ENCODE measurements around the gene S100A7. TPM values are rescaled to one million over a fixed set of nuclear protein-coding genes. Genes with fewer than 3 reads are reported as not detected.

The S100A7 gene
- total and polyA plus RNA-seq, 2 of the 4 experiments (the other 2 are of a cell fraction) = not detected

- TF ChIP-seq FOS (IDR thresholded peaks at IDR 0.05; ENCODE audit: low read depth, low read length) = no peak
These were observed 30.9 kb downstream of the S100A7 start (continued) for GRCh38 chr1:153429266-153430165.

- Histone ChIP-seq H4K91ac (ENCODE audit: insufficient read depth, low read depth, low read length) (no peak overlapping the region), H3K9ac (ENCODE audit: low read depth, low read length) (no peak overlapping the region), H3K4me3 (ENCODE audit: insufficient read depth, low read depth, low read length) (no peak overlapping the region), H2AFZ (replicated peaks; ENCODE audit: low read length, poor library complexity) (no peak overlapping the region), H4K20me1 (ENCODE audit: insufficient read depth, low read length) (no peaks in the 10 kb centered on the region), H3K18ac (ENCODE audit: low read depth, low read length) (no peak overlapping the region), H2BK20ac (ENCODE audit: low read depth, low read length) (no peak overlapping the region), H3K4me2 (ENCODE audit: low read depth, low read length) (no peak overlapping the region), H3K14ac (replicated peaks; ENCODE audit: low read depth, low read length) (no peak overlapping the region), H3K4ac (ENCODE audit: low read depth, low read length) (no peak overlapping the region), H3K56ac (ENCODE audit: extremely low read depth, insufficient read depth, low read length) (no peak overlapping the region), H3K79me1 (ENCODE audit: low read depth in 1 of 2, low read length in 2 of 2) (no peaks in the 10 kb centered on the region), H4K8ac (ENCODE audit: low read depth in 2 of 2, low read length in 2 of 2) (no peak overlapping the region), H3K27me3 (ENCODE audit: control insufficient read depth, insufficient read depth, low read length) (peaks cover 6% of the 10 kb centered on the region), H3K4me1 (ENCODE audit: control insufficient read depth, insufficient read depth, low read length) (no peaks in the 10 kb centered on the region), H3K36me3 (ENCODE audit: control insufficient read depth, insufficient read depth, low read length) (no peaks in the 10 kb centered on the region), H2AK9ac (replicated peaks; ENCODE audit: low read depth, low read length, poor library complexity) (no peak overlapping the region), H4K5ac (ENCODE audit: low read depth, low read length) (no peak overlapping the region), H3K23ac (ENCODE audit: low read depth, low read length) (no peak overlapping the region), H3K27ac (ENCODE audit: insufficient read depth, low read length) (no peak overlapping the region), H2BK120ac (ENCODE audit: low read depth, low read length) (no peak overlapping the region), H3K9me3 (ENCODE audit: control insufficient read depth, insufficient read depth, low read length) (no peaks in the 10 kb centered on the region), H3K9me1 (ENCODE audit: insufficient read depth, low read length) (peaks cover 3% of the 10 kb centered on the region; the same call in 1 of the 2 replicates), H2BK5ac (ENCODE audit: low read depth, low read length, poor library complexity, severe bottlenecking) (no peak overlapping the region), H2BK15ac (ENCODE audit: low read depth, low read length) (no peak overlapping the region), H2AK5ac (ENCODE audit: low read depth, low read length) (no peak overlapping the region)
- in situ Hi-C loops (cut with MboI; ENCODE audit: low sequenced_read_pairs) = no loop called here
- intact Hi-C loops (cut with micrococcal nuclease) = no loop called here
- 39% methylated on average over 3 of the region's 6 CpGs; no CpG with 5 or more reads in 1 of the 2 experiments for WGBS, 2 experiments (ENCODE audit: extremely low coverage in 2 of 2, insufficient read length in 1 of 2)
- dilution Hi-C loops (cut with HindIII; ENCODE audit: low sequenced_read_pairs, unreplicated experiment) = no loop called here
- BruUV-seq (replicated peaks) = no TSS peak
- ChIA-PET CTCF (no interaction called here), POLR2A (ENCODE audit: unreplicated experiment) (no interaction called here)
- DNase-seq (no peak), ATAC-seq (ENCODE audit: low read depth) (no peak)
- TF ChIP-seq CHD1 (IDR thresholded peaks at IDR 0.05; ENCODE audit: low read depth, low read length) = no peak
- TF ChIP-seq FOS (IDR thresholded peaks at IDR 0.05; ENCODE audit: low read depth, low read length) = no peak
- TF ChIP-seq POLR2A (IDR thresholded peaks at IDR 0.05; ENCODE audit: low read depth, low read length) = no peak
- no peak for TF ChIP-seq CTCF (conservative IDR thresholded peaks at IDR 0.05; ENCODE audit: low read depth, low read length)
- TF ChIP-seq, protein P1, sequence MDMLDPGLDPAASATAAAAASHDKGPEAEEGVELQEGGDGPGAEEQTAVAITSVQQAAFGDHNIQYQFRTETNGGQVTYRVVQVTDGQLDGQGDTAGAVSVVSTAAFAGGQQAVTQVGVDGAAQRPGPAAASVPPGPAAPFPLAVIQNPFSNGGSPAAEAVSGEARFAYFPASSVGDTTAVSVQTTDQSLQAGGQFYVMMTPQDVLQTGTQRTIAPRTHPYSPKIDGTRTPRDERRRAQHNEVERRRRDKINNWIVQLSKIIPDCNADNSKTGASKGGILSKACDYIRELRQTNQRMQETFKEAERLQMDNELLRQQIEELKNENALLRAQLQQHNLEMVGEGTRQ (IDR thresholded peaks at IDR 0.05; ENCODE audit: low read depth, low read length) = no peak
- no peak for TF ChIP-seq ELK1 (IDR thresholded peaks at IDR 0.05; ENCODE audit: borderline replicate concordance, low read depth, low read length)
- TF ChIP-seq MXI1 (IDR thresholded peaks at IDR 0.05; ENCODE audit: borderline replicate concordance, low read depth, low read length) = no peak
- no peak for TF ChIP-seq MAZ (IDR thresholded peaks at IDR 0.05; ENCODE audit: borderline replicate concordance, low read depth, low read length)
- TF ChIP-seq MAFK (IDR thresholded peaks at IDR 0.05; ENCODE audit: low read depth, low read length) = no peak
- no peak for TF ChIP-seq RAD21 (IDR thresholded peaks at IDR 0.05; ENCODE audit: low read length)
- no peak for TF ChIP-seq CEBPB (IDR thresholded peaks at IDR 0.05; ENCODE audit: low read depth, low read length)
- no peak for TF ChIP-seq RFX5 (IDR thresholded peaks at IDR 0.05; ENCODE audit: low read depth, low read length)
- no peak for TF ChIP-seq SMC3 (IDR thresholded peaks at IDR 0.05; ENCODE audit: low read depth, low read length)
These were observed 31.7 kb downstream of the S100A7 start for GRCh38 chr1:153428791-153429190.

Measured in IMR-90 (cell line).